Measurements from ENCODE around the gene FBRSL1. TPM values are rescaled to one million over a fixed set of nuclear protein-coding genes. Genes with fewer than 3 reads are reported as not detected.

The FBRSL1 gene
- total and polyA plus RNA-seq, 2 donors (not counting 1 experiment from before 2014, with no cell fraction given): 62.6 to 112 TPM

- Histone ChIP-seq H3K4me2 (replicated peaks; ENCODE audit: low read depth, low read length, poor library complexity, severe bottlenecking) (no peak overlapping the region), H4K20me1 (ENCODE audit: control insufficient read depth, insufficient read depth, low read length, poor library complexity, severe bottlenecking) (no peaks in the 10 kb centered on the region), H3K36me3 (replicated peaks in 1 of 2; ENCODE audit: control extremely low read depth in 1 of 2, control insufficient read depth in 1 of 2, extremely low read depth in 1 of 2, insufficient read depth in 2 of 2, low read length in 1 of 2) (no peaks in the 10 kb centered on the region), H3K4me1 (ENCODE audit: control insufficient read depth in 2 of 2, insufficient read depth in 2 of 2, low read length in 2 of 2) (peaks cover 42 to 60% of the 10 kb centered on the region in 2 donors), H3K9me3 (ENCODE audit: control extremely low read depth in 1 of 3, control insufficient read depth in 2 of 3, insufficient read depth in 1 of 3, low read length in 2 of 3) (peaks cover 0 to 6% (median 0%) of the 10 kb centered on the region in 3 donors), H3K27ac (ENCODE audit: low read length in 2 of 2) (no peak overlapping the region), H3K79me2 (ENCODE audit: control insufficient read depth, insufficient read depth, low read length) (peaks cover 3% of the 10 kb centered on the region), H2AFZ (ENCODE audit: insufficient read depth, low read depth, low read length, poor library complexity, severe bottlenecking) (no peak overlapping the region), H3K27me3 (replicated peaks in 1 of 4; ENCODE audit: control extremely low read depth in 1 of 4, control insufficient read depth in 3 of 4, insufficient read depth in 4 of 4, low read length in 3 of 4) (no peaks in the 10 kb centered on the region), H3K9ac (ENCODE audit: low read length) (no peak overlapping the region), H3K4me3 (ENCODE audit: control extremely low read depth in 1 of 5, extremely low read depth in 1 of 5, insufficient read depth in 1 of 5, low read depth in 2 of 5, low read length in 4 of 5) (no peak overlapping the region)
- Mint-ChIP-seq H3K4me3 (peak overlapping the region; percentile 51), H3K27ac (peak overlapping the region; percentile 32), H3K4me1 (peaks cover 48% of the 10 kb centered on the region), H3K27me3 (no peaks in the 10 kb centered on the region), H3K9me3 (ENCODE audit: insufficient read depth) (no peaks in the 10 kb centered on the region)
- ChIA-PET POLR2A (no interaction called here), CTCF (no interaction called here)
- TF ChIP-seq CTCF (IDR thresholded peaks at IDR 0.05): no peak
- TF ChIP-seq EZH2 (IDR thresholded peaks at IDR 0.05; ENCODE audit: borderline replicate concordance, insufficient read depth, low read depth, low read length, poor library complexity, severe bottlenecking): no peak
- ATAC-seq (ENCODE audit: low read depth) (no peak), DNase-seq (no peak)
- WGBS (ENCODE audit: insufficient coverage): 92% methylated on average over 20 of the region's 21 CpGs
- intact Hi-C loops (cut with micrococcal nuclease): no loop called here
Observed at GRCh38 chr12:132452596-132453350, 37.2 kb upstream of the FBRSL1 start.
